ENCODE results near the gene DNAJC7.

The DNAJC7 gene

GRCh38 chr17:42000413-42001133, 16.7 kb downstream of the DNAJC7 start:
- no peak overlapping the region for H3K4me3 ChIP-seq (ENCODE audit: low read depth, low read length)
- TF ChIP-seq, protein P1, sequence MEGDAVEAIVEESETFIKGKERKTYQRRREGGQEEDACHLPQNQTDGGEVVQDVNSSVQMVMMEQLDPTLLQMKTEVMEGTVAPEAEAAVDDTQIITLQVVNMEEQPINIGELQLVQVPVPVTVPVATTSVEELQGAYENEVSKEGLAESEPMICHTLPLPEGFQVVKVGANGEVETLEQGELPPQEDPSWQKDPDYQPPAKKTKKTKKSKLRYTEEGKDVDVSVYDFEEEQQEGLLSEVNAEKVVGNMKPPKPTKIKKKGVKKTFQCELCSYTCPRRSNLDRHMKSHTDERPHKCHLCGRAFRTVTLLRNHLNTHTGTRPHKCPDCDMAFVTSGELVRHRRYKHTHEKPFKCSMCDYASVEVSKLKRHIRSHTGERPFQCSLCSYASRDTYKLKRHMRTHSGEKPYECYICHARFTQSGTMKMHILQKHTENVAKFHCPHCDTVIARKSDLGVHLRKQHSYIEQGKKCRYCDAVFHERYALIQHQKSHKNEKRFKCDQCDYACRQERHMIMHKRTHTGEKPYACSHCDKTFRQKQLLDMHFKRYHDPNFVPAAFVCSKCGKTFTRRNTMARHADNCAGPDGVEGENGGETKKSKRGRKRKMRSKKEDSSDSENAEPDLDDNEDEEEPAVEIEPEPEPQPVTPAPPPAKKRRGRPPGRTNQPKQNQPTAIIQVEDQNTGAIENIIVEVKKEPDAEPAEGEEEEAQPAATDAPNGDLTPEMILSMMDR (IDR thresholded peaks at IDR 0.05; ENCODE audit: borderline replicate concordance, insufficient read depth, low read depth, low read length) = no peak

DNA sequence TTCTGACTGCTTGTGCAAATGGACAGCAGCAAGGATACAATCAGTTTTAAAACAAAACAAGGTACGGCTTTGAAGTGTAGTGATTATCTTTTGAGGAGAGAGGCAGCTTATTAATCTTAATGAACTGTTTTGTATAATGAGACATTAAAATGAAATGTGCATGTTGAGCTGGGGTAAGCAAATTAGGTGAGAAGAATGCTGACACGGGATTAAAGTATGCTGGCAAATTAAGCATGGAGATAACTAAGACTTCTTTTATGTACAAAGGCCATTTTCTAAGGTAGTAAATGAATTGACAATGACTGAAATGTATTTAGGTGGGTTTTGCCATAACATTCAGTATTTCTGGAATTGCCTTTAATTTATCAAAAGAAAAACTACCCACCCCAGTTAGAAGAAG, 18.7 kb downstream of the DNAJC7 start:
- TF ChIP-seq, protein P1 (IDR thresholded peaks at IDR 0.05; ENCODE audit: borderline replicate concordance, insufficient read depth, low read depth, low read length) = no peak

DNA sequence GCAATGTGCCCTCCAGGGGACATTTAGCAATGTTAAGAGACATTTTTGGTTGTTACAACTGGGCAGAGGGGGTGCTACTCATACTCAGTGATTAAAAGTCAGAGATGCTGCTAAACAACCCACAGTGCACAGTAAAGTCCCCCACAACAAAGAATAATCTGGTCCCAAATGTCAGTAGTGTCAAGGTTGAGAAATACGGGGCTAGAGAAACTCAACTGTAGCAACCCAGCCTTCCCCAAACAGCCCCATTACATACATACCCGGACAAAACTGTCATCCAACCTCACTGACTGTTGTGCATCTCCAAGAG, 20.4 kb downstream of the DNAJC7 start:
- TF ChIP-seq, protein P1 (IDR thresholded peaks at IDR 0.05; ENCODE audit: borderline replicate concordance, insufficient read depth, low read depth, low read length) = no peak
- no peak overlapping the region for H3K4me3 ChIP-seq (ENCODE audit: low read depth, low read length)

More for the DNA sequence above, 18.7 kb downstream of the DNAJC7 start:
- no peak overlapping the region for H3K4me3 ChIP-seq (ENCODE audit: low read depth, low read length)

- H3K4me3 ChIP-seq (ENCODE audit: low read depth, low read length) = no peak overlapping the region
- TF ChIP-seq, protein P1 (IDR thresholded peaks at IDR 0.05; ENCODE audit: borderline replicate concordance, insufficient read depth, low read depth, low read length) = no peak
These were observed 24.7 kb downstream of the DNAJC7 start for GRCh38 chr17:41992576-41992975.

- no peak overlapping the region for H3K4me3 ChIP-seq (ENCODE audit: low read depth, low read length)
- TF ChIP-seq, protein P1 (IDR thresholded peaks at IDR 0.05; ENCODE audit: borderline replicate concordance, insufficient read depth, low read depth, low read length) = no peak
These were observed 27.4 kb downstream of the DNAJC7 start for GRCh38 chr17:41989702-41990419.

GRCh38 chr17:41988418-41988817, 28.8 kb downstream of the DNAJC7 start:
- TF ChIP-seq, protein P1 (IDR thresholded peaks at IDR 0.05; ENCODE audit: borderline replicate concordance, insufficient read depth, low read depth, low read length) = no peak
- H3K4me3 ChIP-seq (ENCODE audit: low read depth, low read length) = no peak overlapping the region

DNA sequence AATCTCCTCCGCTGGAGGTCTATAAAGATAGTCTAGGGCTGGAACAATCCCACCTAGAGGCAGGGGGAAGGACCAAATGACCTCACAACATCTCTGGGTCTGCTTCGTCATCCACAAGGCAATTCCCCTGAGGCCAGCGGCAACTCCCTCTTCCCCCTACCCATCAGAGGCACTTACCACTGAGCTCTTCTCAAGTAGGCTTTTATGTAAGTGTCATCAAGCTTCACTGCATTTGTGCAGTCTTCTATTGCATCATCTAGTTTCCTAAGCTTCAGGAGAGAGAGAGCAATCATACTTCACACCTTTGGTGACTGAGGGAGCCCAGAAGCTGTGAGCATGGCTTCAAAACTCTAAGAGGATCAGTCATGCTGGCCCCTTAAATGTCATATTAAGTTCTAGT, 29.6 kb downstream of the DNAJC7 start:
- H3K4me3 ChIP-seq (ENCODE audit: low read depth, low read length) = no peak overlapping the region
- TF ChIP-seq, protein P1 (IDR thresholded peaks at IDR 0.05; ENCODE audit: borderline replicate concordance, insufficient read depth, low read depth, low read length) = no peak
